Activated CD4-positive, alpha-beta T cell treated with anti-CD3 and anti-CD28 coated beads for 1 hour (primary cell): ENCODE measurements around the gene UNC119.

Experiments
- DNase-seq: peaks from one replicate; pipeline ENCODE4 v3.0.0-alpha.2; 2020

The UNC119 gene

DNA sequence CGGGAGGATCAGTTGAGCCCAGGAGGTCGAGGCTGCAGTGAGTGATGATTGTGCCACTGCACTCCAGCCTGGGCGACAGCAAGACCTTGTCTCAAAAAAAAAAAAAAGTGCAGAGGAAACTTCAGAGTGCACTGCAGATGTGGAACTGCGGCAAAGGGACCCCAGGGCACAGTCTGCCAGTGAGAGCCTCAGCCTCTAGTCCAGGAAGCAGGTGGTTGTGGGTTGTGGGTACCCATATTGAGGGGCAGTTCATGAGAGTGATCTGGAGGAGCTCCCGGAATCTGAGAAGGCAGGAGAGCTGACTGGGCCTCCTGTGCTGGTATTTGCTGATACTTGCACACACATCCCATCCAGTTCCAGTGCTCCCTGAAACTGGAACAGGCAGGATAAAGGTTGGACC, 33.2 kb downstream of the UNC119 start:
- DNase-seq = no peak

DNA sequence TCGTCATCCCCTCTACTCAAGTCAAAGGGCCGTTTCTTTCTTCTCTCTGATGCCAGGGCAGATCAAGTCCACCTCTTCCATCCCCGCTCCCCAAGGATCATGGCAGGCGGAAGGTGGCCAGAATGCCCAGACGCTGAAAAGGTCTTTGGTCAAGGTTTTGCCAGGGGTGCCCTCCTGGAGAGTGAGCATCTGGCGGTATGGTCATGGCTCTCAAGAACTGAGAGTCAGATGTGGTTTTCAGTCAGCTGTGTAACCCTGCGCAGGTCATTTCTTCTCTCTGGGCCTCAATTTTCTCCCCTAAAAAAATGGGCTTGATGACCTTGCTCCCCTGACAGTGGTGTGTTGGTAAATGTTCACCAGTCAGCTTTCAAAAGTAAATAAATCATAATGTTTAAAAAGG, 33.8 kb downstream of the UNC119 start:
- DNase-seq = no peak

DNA sequence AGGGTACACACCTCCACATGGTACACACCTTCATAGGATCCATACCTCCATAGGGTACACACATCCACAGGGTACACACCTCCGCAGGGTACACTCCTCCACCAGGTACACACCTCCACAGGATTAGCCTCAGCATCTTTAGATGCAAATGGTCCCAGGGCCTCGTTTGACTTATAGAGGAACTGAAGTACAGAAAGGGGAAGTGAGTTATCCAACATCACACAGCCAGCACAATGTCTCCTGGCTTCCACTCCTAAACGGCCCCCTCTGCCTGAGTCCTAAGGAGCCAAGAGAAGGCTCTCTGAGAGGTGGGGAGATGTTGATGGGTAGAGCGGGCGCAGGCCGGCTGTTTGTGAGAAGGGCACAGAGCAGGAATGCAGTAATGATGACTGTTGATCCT, 34.3 kb downstream of the UNC119 start:
- no peak for DNase-seq

DNA sequence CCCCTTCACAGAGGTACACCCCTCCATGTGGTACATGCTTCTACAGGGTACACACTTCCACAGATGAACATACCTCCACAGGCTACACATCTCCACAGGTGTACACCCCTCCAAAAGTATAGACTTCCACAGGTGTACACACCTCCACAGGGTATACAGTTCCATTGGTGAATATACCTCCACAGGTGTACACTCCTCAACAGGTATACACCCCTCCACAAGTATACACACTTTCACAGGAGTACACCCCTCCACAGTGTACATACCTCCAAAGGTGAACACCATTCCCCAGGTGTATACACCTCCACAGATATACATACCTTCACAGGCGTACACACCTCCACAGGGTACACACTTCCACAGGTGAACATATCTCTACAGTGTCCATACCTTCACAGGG, 36.9 kb downstream of the UNC119 start:
- no peak for DNase-seq

DNA sequence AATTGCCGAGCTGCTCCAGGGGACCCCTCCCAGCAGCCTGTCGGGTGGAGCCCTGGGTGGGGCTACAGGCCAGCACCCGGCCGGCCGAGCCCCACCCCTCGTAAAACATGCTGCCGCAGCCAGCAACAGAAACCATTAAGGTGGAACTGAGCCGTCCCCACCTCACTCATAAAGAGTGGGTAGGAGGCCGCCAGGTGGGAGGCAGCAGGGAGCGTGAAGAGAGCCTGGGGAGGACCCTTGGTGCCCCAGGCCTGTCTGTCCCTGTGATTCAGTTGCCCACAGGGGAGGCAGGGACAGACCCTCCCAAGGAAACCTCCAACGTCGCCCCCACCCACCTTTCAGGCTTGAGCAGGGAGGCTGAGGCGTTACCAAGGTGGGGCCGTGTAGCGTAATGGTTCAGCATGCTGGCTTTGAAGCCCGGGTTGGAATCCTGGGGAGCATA, 37.8 kb downstream of the UNC119 start:
- DNase-seq = no peak

DNA sequence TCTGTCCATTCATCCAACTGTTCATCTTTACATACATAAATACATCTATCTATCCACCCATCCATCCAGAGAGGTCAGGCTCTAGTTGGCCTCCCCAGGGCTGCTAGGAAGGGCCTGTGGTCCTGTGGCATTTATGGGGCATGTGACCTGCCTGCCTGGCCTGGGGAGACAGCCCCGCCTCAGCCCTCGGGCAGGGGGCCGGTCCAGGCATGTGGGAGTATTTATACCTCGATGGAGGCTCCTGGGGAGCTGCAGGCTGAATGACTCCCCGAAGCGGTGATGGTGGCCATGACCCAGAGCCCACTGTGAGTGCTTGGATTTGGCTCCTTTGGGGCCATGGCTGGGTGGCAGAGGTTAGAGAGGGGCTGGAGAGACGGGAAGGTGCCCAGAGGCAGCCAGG, 38.9 kb downstream of the UNC119 start:
- no peak for DNase-seq

DNA sequence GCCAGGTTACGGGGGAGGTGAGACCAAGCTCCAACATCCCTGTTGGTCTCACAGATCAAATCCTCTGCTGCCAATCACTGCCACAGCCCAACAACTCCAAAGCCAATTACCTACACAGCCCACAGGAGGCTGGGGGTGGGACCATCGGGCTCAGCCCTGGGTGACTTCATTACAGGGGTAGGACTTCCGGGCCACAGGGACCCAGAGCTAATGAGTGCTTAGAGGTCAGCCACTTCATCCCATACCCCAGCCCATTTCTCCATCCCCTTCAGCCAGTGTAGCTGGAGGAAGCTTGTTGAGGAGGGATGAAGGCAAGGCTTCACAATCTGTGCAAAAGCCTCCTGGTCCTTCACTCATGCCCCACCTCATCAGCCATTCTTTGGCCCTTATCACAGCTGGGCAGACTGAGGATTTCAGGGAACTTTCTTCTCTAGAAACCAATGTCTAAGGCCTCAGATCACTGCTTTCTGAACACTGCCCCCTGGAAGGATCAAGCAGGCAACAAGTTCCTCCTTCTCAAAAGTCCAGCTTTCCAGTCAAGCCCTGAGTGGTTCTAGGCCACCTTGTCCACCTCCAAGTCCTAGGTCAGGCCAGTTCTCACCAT, 40.5 kb downstream of the UNC119 start:
- DNase-seq = no peak

DNA sequence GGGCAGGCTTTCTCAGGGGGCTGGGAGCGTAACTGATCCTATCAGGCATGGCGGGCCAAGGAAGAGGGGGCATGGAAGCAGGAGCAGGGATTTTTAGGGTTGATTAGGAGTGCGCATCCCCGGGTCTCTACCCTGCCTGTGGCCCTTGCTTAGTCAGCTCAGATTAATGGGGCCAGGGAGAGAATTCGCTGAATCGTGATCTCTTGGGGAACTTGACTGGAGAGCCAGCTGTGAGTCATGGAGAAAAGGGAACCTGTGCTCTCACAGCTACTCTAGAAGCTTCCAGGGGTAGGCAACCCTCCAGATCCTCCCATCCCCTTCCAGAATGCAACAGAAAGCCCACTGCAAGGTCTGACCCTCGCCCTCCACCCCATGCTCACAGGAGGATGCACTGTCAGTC, 42.6 kb downstream of the UNC119 start:
- no peak for DNase-seq

DNA sequence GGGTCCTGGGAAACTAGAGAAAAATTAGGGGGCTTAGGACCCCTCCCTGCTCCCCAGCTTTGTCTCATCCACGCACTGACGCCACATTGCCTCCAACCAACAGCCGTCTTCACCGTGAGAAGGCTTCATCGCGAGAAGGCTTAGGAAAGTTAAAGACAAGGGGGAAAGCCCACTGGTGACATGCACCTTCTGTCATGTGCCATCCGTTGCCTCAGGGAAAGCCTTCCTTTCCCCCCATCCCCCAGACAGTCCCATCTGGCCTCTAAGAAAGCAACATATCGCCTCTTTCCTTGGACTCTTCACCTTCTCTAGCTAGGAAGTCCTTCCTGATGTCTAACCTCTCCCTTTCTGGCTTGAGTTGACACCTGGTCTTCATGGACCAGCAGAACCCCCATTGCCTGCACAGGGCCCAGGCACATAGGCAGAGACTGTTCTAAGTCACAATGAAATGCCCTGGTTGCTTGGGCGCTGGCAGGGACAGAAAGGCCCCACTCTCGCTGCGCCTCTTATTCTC, 44.2 kb downstream of the UNC119 start:
- no peak for DNase-seq

DNA sequence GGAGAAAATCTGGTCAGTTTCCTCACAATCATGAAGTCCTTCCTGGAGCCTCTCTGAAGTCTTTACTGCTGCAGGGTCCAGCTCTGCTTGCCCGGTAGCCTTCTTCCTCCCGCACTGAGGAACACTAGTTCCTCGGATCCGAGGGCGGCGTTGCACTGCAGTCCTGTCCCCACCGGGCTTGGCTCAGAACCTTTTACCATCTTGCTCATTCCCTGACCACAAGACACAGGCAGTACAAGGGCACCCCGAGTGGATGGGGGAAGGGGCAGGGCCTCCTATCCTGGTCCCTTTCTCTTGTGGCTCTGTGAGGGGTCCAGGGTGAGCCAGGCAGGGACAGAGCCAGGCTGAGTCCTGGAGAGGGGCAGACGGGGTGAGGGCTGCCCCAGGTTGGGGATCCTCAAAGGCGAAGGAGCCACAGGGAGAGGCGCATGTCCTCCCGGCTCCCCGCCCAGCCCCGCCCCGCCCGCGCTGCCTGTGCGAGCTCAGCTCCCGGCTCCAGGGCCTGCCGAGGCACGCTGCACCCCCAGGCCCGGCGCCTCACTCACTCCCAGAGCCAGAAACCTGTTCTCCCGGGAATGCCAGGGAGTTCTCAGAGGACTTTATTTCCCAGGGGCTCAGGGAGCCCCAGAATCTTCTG, 44.7 kb downstream of the UNC119 start:
- DNase-seq = no peak

DNA sequence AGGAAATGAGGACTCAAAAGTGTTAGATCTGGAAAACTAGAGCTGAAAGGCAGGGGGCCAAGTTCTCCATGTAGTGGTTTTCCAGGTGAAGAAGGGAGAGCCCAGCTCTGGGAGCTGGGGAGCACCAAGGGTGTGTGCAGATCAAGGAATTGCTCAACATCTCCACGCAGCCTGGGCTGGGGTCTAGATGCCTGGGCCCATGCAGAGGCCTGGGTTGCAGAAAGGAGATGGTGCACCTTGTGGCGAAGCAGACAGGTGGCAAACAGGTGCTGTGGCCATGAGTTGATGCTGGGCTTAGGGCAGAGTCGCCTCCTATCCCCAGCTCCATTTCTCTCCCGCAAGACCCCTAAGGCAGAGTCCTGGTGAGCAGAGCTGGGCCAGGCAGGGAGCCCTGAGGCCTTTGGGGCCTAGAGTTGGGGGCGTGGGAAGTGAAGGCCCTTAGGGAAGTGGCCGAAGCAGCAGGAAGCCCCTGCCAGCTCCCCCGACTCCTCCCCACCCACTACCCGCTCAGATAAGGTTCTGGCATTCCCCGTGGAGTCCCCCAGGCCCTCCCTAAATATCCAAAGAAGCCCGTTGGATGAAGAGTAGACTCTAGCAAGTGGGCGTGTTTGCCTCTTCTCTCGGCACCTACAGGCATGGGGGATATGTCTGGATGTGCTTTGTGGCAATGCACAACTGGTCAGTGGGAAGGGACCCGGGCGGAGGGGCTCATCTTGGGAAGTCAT, 45.5 kb downstream of the UNC119 start:
- no peak for DNase-seq

DNA sequence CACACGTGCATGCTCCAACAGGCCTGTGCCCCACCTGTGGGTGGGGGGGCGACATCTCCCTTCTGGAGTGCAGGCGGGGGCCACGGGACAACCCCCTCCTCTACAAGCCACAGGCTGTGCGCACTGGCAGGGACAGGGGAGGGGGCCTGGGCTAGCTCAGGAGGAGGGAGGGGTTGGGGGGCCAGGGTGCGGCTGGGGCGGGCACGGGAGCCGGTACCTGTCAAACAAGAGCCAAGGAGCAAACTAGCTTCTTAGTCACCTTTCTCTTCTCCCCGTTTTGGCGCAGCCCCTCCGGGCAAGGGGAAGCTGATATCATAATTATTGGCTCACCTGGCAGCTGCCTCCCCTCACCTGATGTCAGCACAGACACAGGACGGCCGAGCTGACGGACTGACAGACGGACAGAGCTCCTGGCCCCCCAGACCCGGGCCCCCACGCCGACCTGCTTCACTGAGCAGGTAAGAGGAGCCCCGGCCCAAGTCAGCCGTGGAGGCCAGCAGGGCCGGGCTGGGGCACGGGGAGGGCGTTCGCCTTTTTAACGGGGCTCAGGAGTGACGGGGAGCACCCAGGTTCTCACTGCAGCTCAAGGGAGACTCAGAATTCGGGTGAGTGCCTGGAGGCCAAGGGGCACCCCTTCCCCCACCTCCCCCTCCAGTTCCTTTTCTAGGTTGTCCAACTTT, 46.3 kb downstream of the UNC119 start, which contains the start of gene FOXN1:
Gene FOXN1 (plus strand): TSS at position 363 of the 680 bp plus-strand sequence. CDS start 17,622 bp downstream, outside the sequence.
- DNase-seq = no peak

DNA sequence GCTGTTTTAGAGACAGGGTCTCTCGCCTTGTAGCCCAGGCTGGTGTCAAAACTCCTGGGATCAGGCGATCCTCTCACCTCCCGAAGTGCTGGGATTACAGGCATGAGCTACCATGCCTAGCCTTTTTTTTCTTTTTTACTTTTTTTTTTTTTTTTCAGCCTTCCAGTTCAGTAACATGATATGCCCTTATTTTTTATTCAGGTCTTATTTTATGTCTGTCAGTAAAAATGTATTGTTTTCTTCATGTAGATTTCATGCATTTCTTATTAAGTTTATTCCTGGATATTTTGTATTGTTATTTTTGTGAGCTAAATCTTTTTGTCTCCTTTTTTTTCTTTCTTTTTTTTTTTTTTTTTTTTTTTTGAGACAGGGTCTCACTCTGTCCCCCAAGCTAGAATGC, 49.0 kb downstream of the UNC119 start:
- DNase-seq = no peak

DNA sequence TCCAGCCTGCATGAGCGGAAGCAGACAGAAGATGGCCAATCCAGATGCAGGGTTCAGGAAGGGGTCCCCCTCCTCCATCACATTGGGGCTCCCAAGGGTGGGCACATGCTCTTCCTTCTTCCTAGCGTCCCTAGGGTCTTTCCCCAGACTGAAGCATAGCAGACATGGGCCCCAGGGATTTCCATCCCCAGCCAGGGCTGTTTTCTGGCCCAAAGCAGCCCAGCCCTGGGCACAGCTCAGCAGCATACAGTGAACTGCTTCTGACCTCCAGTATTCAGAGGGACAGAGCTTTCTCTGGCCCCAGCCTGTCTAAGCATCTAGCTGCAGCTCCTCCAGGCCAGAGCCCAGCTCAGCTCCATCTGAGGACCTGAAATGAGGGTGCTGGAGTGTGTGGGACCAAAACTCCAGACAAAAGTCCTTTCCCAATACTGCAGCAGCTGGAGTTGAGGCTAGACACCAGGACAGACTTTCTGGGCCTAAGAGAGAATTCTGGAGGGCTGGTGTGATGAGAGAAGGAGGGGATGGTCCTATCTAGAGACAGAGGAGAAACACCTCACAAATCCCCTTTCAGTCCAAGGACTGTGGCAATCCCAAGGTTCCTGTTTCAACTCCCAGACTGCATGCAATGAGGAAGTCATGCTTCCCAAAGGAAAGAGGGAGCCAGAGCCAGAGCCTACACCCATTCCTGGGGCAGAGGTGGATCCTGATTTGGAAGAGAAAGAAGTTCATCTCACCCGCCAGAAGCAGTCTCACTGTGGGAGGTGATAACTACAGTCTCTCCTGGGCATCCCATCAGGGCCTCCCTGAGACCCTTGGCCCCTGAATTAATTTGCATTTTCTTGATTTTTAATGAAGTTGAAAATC, 50.8 kb downstream of the UNC119 start:
- DNase-seq = no peak

DNA sequence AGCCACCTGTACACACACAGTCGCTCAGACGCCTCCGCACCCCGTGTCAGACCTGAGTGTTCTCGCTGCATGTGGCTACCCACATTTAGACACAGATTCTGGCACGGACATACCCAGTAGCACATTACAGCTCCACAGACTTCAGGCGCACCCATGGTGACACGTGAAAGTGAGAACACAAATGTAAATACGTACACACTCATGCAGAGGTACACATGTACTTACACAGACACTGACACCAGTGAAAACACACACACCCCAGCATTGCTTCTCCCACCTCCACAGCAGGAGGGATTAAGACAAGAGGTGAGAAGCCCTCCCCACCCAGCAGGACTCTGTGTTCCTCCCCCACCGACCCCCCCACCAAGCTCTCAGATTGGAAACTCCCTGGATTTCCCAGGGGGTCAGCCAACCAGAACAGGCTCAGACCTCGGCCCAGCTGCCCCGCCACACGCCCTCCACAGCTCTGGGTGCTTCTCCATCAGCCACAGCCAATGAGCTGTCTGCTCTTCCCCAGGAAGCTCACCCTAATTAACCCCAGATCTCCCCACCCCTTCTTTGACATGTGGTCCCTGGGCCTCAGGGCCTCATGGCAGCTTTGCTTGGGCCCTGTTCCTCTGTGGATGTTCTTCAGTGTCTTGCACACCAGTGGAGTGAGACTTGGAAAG, 51.6 kb downstream of the UNC119 start:
- no peak for DNase-seq

DNA sequence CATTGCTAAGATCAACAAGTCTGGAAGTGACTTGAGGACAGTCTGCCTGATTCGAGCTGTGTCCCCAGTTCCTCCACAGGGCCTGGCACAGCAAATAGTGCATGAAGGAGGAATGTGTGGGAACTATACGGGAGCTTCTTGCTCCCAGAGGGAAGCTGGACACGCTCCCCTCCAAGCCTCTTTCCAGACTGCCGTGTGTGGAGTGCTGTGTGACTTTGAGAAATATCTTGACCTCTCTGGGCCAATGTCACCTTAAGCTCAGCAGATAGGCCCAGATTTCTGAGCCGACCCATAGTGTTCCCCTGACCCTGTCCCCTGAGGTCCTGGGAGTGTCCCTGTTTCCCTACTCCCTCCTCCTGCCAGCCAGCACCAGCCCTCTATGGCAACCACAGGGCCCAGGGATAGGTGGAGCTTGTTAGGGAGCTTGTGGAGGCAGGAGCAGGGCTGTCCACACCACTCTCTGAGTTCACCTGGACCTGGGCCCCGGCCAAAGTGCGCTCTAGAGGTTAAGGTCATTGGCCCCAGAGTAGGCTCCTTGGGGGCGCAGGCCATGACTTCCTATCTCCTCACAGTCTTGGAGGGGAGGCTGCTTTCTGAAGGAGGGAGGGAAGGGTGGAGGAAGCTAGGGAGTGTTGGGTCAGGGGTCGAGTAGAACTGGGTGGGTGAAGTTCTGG, 52.6 kb downstream of the UNC119 start:
- no peak for DNase-seq

DNA sequence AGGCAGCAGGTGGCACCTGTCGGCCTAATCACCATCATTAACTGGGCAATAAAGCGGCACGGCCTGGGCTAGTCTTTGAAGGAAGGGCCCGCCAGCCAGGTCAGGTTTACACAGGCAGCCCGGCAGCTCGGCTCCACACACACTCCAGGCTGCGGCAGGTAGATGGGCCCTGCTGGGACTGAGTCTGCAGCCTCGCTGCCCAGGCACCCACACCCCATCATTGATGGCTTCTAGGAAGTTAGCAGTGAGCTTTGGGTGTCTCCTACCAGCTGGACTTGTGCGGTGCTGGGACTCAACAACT, 53.1 kb downstream of the UNC119 start:
- no peak for DNase-seq

DNA sequence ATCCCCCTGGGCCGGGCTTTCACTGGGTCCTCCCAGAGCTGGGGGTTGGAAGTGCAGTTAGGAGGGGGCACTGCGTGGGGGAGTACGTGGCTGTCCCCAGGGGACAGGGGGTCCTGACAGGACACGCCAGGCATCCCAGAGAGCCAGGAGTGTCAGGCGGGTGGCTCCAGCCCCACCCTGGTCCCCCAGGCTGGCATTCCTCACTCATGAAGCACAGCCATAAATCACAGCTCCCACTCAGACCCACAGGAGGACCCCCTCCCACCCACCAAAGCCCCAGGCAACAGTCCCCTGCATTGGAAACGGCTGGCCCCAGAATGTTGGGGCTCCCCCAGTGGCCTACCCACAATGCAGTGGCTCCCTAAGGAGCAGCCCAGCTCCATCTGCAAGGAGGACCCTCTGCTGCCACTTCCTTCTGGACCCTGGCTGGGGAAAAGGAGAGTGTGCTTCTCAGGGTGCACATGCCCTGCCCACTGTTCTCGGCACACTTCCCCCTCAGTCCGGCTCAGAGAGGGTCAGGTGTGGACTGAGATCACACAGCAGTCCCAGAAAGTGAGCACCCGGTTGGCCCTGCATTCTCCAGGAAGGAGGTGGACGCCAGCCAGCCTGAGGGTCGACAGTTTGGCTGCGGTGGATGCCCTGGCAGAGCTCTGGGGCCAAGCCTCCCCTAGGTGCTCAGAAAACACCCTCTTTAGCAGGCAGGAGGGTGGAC, 53.6 kb downstream of the UNC119 start:
- DNase-seq = no peak

DNA sequence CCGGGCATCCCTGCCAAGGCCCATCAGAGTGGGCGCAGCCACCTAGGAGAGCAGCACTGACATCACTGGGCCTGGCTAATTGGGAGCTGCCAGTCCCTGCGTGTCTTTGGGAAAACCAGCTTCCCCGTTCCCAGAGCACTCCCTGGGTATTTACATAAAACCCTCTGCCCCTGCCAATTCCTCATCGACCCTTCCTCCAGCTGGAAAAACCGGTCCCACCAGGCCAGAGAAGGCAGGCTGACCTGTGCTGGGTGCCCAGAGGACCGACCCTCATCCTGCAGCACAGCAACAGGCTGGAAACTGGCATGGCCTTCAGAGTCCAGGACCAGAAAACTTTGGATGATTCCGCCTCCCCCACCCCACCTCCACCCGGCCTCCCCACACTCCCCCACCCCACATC, 54.5 kb downstream of the UNC119 start:
- DNase-seq = no peak
